Cerebellar cortex (tissue), 1 donor: ENCODE data around the gene GRM7.

Experiments
- DNase-seq: peaks from one replicate; pipeline ENCODE4 v3.0.0-alpha.2; 2015; ENCODE audit warnings: low spot score

GRM7 gene

GRCh38 chr3:7504886-7505775, 644.2 kb downstream of the GRM7 start:
- DNase-seq, result no peak

GRCh38 chr3:7506606-7507180, 645.8 kb downstream of the GRM7 start:
- no peak for DNase-seq

DNA sequence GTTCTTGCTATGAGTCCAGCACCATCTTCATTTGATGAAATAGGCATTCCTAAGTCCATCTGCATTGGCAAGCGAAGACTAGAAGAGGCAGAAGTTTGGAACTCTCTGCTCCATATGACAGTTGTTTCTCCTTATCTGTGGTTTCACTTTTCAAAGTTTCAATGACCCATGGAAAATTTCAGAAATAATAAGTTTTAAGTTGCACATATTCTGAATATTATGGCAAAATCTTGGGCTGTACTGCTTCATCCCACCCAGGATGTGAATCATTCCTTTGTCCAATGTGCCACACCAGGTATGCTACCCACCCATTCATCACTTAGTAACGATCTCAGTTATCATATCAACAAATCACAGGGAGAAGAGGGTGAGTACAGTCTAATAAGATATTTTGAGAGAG, 647.9 kb downstream of the GRM7 start:
- DNase-seq, result no peak

DNA sequence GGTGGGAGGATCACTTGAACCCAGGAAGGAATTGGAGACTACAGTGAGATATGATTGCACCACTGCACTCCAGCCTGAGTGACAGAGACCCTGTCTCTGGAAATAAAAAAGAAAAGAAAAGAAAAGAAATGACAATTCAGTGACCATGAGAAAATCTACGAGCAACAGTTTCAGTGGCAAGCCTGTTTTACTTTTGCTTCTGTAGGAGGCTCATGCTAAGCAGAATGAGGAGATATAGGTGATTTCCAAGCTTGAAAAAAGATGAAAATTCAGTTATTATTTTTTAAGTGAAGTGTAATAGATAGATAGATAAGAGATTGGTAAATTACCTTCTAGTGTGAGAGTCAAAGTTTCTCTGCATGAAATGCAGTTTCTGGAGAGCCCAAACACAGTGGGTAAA, 651.1 kb downstream of the GRM7 start:
- DNase-seq, result no peak

DNA sequence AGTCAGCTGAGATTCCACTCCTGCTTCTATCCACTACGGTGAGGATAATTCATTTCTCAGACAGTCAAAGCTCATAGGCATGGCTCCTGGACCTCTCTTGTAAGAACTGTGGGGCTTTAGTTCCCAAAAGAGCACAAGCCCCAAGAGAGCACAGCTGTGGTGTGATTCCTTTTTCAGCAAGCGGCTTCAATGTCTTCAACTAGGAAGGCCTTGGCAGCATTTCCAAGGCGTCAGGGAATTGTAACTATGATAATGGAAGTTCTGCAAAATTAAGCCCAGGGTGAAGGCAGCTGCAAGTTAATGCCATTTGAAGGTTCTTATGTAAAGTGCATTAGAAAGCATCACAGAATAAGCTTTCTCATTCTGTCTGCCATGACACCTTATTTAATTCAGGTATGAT, 657.1 kb downstream of the GRM7 start:
- DNase-seq, result no peak

- no peak for DNase-seq
These were observed 657.5 kb downstream of the GRM7 start for GRCh38 chr3:7518456-7518855.

DNA sequence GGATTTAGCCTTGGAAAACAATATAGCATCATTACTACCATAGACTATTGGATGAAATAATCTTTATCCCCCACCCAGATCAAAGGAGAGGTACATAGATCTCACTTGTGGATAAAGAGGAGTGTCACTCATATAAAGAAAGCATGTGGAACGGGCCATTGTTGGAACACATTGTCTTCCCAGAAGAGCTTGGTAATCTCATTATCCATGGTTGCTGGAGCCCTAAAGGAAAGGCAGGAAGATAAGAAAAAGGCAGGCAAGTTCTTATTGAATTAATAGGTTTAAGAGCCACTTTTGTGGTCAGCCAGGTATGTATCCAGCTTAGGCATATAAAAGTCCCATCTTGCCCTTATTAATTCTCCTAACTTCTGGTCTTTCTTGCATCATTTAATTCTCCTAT, 659.1 kb downstream of the GRM7 start:
- DNase-seq, result no peak

GRCh38 chr3:7520593-7520992, 659.7 kb downstream of the GRM7 start:
- DNase-seq, result no peak

DNA sequence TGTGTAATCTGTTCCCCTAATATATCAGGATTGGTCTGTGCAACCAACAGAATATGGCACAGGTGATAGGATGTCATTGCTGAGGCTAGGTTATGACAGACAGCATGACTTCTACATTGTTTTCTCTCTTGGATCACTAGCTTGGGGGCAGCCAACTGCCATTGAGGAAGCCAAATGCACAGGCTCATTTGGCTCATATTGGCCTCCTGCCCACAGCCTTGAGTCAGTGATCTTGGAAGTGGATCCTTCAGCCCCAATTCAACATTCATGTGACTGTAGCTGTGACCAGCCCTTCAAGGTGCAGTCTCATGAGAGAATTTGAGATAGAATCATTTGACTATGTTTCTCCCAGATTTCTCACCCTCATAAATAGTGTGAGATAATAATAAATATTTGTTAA, 675.6 kb downstream of the GRM7 start:
- DNase-seq, result no peak

DNA sequence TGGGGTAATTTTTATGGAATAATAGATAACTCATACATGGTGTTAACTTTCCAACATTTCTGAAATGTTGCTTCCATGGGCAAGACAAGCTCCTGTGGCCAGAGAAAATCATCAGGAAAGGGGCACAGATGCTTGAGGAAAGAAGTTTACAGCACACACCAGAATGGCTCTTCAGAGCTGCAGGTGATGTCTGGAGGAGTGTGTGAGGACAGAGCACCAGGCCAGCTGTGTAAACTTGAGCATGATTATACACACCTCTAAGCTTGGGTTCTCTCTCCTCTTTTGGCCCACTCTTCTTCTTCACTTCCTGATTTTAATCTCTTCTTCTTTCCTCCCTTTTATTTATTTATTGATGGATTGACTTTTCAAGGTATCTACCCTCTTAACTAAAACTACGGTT, 676.0 kb downstream of the GRM7 start:
- DNase-seq, result no peak

DNA sequence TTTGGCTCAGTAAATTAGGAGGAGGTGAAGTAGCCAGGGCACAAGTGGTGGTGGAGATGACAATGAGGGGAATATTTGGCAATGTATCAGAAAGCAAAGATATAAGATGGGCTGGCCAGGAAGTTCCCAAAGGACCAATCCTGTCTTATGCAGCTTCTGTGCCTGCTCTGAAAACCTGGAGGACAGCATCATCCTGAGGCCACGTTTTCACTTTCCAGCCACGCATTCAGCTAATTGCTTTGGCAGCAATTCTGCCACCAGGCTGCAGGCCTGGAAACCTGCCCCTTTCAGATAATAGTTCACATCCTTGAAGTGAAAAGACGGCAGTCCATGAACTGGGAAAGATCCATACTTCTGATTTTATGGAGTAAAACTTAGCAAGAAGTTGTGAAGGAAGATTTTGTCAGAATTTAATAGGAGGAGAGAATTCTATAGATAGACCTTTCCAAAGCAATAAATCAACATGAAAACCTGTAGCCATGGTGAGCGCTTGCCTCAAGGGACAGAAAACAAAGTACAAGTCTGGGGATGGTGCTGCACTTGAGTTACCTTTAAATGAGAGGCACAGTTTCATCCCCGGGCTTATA, 682.5 kb downstream of the GRM7 start:
- DNase-seq, result no peak

DNA sequence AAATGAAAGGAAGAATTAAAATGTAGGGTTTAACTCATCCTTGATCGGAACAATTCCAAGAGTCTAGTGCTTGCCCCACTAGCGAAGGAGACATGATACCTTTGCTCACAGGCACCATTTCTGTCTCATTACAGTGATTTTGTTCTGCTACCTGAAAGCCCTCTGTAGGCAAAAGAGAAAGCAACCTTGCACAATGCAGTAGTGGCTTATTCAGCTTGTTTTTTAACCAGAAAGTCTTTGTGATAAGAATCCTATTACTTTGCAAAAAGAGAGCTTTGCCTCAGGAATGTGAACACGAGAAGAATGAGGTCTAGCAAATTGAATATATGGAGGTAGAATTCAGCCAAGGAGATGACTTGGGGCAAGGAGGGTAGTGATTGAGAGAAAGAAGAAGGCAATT, 684.4 kb downstream of the GRM7 start:
- no peak for DNase-seq

GRCh38 chr3:7546253-7546652, 685.3 kb downstream of the GRM7 start:
- DNase-seq, result peak; percentile 2

DNA sequence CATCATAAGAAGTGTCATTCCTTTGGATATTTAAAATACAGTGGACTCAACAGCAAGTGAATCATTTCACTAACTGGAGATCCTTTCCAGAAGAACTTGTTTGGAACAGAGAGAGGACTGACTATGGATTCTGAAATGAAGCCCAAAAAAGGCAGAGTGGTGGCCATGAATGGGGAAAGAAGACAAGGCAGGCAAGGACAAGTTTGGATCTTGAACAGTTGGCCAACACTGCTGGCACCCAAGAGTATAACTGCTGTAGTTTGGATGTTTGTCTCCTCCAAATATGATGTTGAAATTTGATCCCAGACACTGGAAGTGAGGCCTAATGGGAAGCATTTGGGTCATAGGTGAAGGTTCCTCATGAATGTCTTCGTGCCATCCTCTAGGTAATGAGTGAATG, 686.9 kb downstream of the GRM7 start:
- DNase-seq, result no peak

DNA sequence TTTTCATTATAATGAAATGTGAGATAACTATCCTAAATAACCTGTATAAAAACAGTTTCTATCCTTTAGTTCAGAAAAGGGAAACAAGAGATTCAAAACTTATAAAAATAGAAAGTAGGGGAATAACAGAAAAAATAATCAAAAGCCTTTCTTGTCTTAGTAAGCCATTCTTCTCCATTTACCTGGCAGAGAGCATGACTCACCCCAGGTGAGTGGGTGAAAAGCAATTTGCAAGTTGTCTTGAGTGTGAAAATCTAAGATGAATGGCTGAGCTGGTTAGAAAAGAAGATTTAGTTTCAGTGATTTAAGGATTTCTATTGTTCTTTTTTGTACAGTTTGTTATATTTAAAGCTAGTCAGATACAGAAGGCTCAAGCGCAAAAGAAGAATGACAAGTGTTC, 702.0 kb downstream of the GRM7 start:
- DNase-seq, result no peak

DNA sequence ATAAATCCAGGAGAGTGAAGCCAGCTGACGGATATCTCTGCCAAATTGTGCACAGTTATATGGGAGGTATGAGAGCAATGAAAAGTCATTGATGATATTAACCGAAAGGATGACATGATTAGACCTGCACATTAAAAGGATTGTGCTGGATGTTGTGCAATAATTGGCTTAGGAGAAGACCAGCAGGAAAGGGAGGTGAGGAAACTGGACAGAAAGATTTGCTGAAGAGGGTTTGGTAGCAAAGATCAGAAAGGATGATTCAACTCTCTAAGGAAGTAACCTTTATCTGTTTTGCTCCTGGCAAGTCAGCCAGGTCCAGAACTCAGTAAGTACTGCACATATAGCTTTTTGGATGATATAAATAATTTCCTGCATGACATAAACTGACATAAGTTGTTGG, 704.7 kb downstream of the GRM7 start:
- no peak for DNase-seq

GRCh38 chr3:7567160-7567559, 706.2 kb downstream of the GRM7 start:
- no peak for DNase-seq

GRCh38 chr3:7568526-7569184, 707.7 kb downstream of the GRM7 start:
- no peak for DNase-seq

- no peak for DNase-seq
These were observed 712.4 kb downstream of the GRM7 start for GRCh38 chr3:7573330-7573729.

DNA sequence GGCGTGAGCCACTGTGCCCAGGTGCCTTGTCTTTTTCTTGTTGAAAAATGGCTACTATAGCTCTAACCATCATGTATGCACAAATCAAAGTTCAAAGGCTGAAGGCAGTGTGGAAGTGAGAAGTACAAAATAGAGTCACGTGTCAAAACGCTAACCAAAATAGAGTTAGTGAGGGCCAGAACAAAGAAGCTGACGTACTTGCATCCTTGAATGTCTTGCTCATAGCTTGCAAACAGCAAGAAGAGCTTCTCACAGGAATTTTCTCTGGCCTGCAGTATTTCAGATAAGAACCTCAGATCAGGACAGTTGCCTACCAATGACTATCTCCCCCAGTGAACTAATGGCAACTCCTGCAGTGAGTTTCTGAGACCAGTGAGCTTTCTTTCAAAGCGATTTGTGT, 713.5 kb downstream of the GRM7 start:
- no peak for DNase-seq

DNA sequence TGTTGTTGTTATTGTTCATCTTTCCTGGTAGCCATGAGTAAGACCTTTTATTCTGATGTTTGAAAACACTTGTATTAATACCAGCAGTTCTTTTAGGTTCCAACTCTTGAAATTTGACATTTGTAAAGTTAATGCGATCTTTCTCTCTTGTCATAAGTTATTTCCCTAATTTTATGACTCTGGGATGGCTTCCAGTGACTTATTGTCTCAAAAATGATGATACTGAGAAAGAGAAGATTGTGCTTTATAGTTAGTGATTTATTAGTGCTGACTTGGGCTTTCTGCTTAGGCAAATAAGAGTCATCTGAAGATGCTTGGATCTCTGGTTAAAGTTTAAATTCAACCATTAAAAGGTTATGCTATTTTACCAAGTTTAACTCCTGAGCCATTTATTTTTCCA, 715.2 kb downstream of the GRM7 start:
- DNase-seq, result no peak

GRCh38 chr3:7576506-7576905, 715.6 kb downstream of the GRM7 start:
- DNase-seq, result no peak

GRCh38 chr3:7577513-7577912, 716.6 kb downstream of the GRM7 start:
- DNase-seq, result no peak
